ENCODE data around the gene P4HB. TPM values are rescaled to one million over a fixed set of nuclear protein-coding genes. Genes with fewer than 3 reads are reported as not detected.

Gene P4HB
- total RNA-seq, 1 donor from 2014 or later: 267 TPM

DNA sequence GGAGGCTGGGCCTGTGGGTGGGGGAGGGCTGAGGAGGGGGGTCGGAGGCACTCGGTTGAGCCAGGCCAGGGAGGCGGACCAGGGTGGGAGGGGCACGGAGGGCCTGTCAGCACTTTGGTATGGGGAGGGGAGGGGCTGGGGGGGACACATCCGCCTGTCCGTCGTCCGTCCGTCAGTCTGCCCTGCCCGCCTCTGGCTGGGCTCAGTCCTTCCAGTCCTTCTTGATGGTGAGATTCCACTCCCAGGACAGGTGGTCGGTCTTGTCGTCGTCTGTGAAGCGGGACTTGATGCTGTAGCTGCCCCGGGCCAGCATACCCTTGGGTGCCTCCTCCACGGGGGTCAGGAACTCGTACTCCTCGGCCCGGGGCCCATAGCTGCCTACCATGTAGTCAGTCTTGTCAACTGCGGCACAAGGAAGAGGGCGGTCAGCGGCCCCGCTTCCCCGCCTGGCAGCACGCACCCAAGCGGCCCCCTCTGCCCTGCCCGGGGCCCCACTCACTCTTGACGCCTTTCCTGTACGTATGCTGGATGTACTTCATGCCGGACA is 8.4 kb upstream of the P4HB start:
- no peak for DNase-seq
- Histone ChIP-seq H3K4me3 (peak overlapping the region; percentile 85), H3K36me3 (peaks cover 31% of the 10 kb centered on the region)

DNA sequence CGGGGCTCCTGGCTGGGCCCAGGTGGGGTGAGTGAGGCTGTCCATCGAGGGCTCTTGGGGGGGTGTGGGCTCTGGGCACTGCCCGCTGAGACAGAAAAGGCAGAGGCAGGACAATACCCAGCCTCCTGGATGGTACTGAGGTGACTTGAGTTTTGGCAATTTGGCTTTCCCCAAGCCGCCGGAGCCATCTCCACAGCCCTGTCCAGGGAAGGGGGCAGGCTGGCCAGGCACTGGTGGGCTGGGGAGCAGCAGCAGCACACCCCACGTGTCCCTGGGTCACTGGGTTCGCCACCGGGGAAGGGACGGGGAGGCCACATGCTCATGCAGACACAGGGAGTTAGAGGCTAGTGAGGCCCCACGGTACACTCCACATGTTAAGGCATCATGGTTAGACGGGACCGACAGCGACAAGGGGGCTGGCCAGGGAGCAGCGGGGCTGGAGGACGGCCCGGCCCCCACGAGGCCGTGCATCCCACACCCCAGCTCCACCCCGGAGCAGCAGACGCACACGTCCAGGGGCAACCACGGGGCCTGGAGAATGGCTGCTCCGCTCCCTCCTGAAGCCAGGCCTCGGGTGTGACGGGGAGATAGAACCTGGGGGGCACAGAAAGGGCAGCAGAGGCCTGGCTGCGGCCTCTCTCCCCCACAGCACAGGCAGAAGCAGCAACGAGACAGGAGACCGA is 7.8 kb upstream of the P4HB start:
- intact Hi-C loops (cut with micrococcal nuclease): no loop called here
- H3K4me1 ChIP-seq: peaks cover 81% of the 10 kb centered on the region
- DNase-seq: no peak

More for the DNA sequence above, 8.4 kb upstream of the P4HB start:
- TF ChIP-seq, protein P1, sequence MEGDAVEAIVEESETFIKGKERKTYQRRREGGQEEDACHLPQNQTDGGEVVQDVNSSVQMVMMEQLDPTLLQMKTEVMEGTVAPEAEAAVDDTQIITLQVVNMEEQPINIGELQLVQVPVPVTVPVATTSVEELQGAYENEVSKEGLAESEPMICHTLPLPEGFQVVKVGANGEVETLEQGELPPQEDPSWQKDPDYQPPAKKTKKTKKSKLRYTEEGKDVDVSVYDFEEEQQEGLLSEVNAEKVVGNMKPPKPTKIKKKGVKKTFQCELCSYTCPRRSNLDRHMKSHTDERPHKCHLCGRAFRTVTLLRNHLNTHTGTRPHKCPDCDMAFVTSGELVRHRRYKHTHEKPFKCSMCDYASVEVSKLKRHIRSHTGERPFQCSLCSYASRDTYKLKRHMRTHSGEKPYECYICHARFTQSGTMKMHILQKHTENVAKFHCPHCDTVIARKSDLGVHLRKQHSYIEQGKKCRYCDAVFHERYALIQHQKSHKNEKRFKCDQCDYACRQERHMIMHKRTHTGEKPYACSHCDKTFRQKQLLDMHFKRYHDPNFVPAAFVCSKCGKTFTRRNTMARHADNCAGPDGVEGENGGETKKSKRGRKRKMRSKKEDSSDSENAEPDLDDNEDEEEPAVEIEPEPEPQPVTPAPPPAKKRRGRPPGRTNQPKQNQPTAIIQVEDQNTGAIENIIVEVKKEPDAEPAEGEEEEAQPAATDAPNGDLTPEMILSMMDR (IDR thresholded peaks at IDR 0.05; ENCODE audit: borderline replicate concordance): no peak
- intact Hi-C loops (cut with micrococcal nuclease): no loop called here
- Histone ChIP-seq H3K27me3 (ENCODE audit: low read depth) (no peaks in the 10 kb centered on the region), H3K9me3 (replicated peaks) (no peaks in the 10 kb centered on the region), H3K27ac (replicated peaks) (peak overlapping the region; percentile 99), H3K4me1 (peaks cover 77% of the 10 kb centered on the region)

DNA sequence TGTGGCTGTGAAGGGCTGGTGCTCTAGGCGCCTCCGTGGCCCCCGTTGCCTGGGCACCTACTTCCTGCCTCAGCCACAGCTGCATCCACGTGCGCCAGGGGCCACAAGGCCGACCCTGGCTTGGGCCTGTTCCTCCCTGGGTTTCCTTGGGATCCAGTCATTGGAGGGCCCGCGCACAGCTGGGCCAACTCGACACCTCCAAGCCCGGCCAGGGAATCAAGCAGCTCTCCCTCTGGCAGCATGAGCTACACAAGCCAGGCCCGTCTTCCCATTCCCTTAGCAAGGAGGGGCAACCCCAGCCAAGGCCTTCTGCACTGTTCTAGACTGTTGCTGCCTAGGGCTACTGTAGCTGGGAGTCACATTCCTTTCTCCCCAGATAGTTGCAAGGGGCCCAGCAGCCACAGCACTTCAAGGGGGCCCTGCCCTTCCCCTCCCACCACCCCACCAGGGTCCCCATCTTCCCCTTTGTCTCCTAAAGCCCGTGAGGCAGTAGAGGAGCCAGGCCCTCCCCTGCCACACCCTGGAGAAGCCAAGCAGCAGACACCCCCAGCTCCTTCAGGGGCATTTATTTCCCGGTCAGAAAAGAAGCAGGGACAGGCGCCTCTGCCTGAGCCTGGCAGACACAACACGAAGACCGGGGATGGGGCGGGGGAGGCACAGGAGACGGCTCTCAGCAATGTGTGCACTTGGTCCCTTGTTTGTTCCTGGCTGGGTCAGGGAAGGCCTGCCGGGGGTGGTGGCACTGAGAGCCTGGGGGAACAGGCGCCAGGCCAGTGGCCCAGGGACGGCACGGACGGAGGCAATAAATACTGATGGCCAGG is 7.0 kb upstream of the P4HB start:
- intact Hi-C loops (cut with micrococcal nuclease): no loop called here
- peaks cover 31% of the 10 kb centered on the region for H3K36me3 ChIP-seq
- no peaks in the 10 kb centered on the region for H3K27me3 ChIP-seq (ENCODE audit: low read depth)
- H3K4me3 ChIP-seq: no peak overlapping the region
- H3K27ac ChIP-seq (replicated peaks): peak overlapping the region; percentile 99
- H3K9me3 ChIP-seq (replicated peaks): no peaks in the 10 kb centered on the region
- DNase-seq: no peak
- peaks cover 81% of the 10 kb centered on the region for H3K4me1 ChIP-seq
- TF ChIP-seq, protein P1 (IDR thresholded peaks at IDR 0.05; ENCODE audit: borderline replicate concordance): no peak

More for the DNA sequence above, 7.8 kb upstream of the P4HB start:
- H3K27me3 ChIP-seq (ENCODE audit: low read depth): no peaks in the 10 kb centered on the region
- H3K4me3 ChIP-seq: no peak overlapping the region
- TF ChIP-seq, protein P1 (IDR thresholded peaks at IDR 0.05; ENCODE audit: borderline replicate concordance): no peak
- H3K27ac ChIP-seq (replicated peaks): peak overlapping the region; percentile 99
- no peaks in the 10 kb centered on the region for H3K9me3 ChIP-seq (replicated peaks)
- H3K36me3 ChIP-seq: peaks cover 31% of the 10 kb centered on the region

DNA sequence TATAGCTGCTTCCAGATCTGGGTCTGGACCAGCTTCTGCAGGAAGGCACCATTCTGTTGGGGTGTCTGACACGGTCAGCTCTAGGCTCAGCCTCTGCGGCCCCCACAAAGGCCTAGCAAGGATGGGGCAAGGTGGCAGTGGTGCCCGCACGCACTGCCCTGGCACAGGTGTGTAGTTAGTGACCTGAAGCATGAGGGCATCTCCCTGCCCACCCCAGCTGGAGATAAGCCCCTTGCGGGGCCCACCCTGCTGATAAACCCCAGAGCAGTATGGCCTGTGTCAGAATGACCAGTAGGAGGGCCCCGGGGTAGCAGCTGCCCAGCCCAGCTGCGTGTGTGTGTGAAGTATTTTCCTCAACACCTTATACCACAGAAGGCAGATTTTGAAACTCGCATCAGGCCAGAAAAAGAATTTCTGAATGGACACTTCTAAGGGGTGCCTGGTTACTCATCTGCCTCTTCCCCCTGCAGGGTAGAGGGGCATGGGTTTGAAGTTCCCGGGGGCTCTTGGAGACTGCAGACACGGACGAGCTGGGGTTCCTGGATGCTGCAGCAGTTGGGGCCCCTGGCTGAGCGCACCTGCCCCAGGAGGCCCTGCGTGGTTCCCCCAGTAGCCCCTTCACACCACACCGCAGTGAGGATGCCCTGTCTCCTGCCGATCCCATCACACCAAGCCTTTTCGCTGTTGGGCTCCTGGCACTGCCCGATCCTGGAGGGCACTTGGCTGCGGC is 6.3 kb upstream of the P4HB start:
- DNase-seq: no peak
- Histone ChIP-seq H3K4me1 (peaks cover 81% of the 10 kb centered on the region), H3K4me3 (no peak overlapping the region), H3K27ac (replicated peaks) (peak overlapping the region; percentile 99), H3K36me3 (peaks cover 31% of the 10 kb centered on the region), H3K9me3 (replicated peaks) (no peaks in the 10 kb centered on the region), H3K27me3 (ENCODE audit: low read depth) (no peaks in the 10 kb centered on the region)
- TF ChIP-seq, protein P1 (IDR thresholded peaks at IDR 0.05; ENCODE audit: borderline replicate concordance): no peak
- intact Hi-C loops (cut with micrococcal nuclease): no loop called here

Data from left ventricle myocardium inferior (tissue), 1 donor.